ENCODE measurements around the gene FAM240A.

The FAM240A gene

GRCh38 chr3:46571684-46572083 is 40.6 kb upstream of the FAM240A start:
- ATAC-seq: no peak
- TF ChIP-seq, protein P1, sequence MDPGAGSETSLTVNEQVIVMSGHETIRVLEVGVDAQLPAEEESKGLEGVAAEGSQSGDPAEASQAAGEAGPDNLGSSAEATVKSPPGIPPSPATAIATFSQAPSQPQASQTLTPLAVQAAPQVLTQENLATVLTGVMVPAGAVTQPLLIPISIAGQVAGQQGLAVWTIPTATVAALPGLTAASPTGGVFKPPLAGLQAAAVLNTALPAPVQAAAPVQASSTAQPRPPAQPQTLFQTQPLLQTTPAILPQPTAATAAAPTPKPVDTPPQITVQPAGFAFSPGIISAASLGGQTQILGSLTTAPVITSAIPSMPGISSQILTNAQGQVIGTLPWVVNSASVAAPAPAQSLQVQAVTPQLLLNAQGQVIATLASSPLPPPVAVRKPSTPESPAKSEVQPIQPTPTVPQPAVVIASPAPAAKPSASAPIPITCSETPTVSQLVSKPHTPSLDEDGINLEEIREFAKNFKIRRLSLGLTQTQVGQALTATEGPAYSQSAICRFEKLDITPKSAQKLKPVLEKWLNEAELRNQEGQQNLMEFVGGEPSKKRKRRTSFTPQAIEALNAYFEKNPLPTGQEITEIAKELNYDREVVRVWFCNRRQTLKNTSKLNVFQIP (CRISPR knock-in tag; IDR thresholded peaks at IDR 0.05; ENCODE audit: borderline replicate concordance, low read depth): no peak
- TF ChIP-seq ZNF70 (CRISPR knock-in tag; IDR thresholded peaks at IDR 0.05): no peak
- no peak for TF ChIP-seq PATZ1 (CRISPR knock-in tag; IDR thresholded peaks at IDR 0.05; ENCODE audit: borderline replicate concordance)
- TF ChIP-seq SNAI2 (CRISPR knock-in tag; IDR thresholded peaks at IDR 0.05): no peak

DNA sequence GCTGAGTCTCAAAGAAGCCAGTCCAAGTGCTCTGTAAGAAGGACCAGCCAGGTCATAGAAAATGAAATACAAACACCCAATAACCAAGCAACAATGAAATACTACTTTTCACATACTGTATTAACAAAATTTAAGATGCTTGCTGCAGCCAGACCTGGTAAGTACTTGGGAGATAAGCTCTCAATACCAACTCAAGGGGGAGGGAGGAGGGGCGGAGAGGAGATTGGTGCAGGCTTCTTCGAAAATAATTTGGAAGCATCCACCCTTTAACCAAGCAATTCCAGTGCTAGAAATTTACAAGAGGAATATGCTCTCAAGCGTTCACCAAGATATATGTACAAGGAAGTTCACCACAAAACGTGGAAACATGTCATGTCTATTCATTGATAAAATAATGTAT is 38.6 kb upstream of the FAM240A start:
- no peak for TF ChIP-seq CSRNP3 (CRISPR knock-in tag; IDR thresholded peaks at IDR 0.05)
- no peak for TF ChIP-seq RARB (CRISPR knock-in tag; IDR thresholded peaks at IDR 0.05)
- TF ChIP-seq, protein P2, sequence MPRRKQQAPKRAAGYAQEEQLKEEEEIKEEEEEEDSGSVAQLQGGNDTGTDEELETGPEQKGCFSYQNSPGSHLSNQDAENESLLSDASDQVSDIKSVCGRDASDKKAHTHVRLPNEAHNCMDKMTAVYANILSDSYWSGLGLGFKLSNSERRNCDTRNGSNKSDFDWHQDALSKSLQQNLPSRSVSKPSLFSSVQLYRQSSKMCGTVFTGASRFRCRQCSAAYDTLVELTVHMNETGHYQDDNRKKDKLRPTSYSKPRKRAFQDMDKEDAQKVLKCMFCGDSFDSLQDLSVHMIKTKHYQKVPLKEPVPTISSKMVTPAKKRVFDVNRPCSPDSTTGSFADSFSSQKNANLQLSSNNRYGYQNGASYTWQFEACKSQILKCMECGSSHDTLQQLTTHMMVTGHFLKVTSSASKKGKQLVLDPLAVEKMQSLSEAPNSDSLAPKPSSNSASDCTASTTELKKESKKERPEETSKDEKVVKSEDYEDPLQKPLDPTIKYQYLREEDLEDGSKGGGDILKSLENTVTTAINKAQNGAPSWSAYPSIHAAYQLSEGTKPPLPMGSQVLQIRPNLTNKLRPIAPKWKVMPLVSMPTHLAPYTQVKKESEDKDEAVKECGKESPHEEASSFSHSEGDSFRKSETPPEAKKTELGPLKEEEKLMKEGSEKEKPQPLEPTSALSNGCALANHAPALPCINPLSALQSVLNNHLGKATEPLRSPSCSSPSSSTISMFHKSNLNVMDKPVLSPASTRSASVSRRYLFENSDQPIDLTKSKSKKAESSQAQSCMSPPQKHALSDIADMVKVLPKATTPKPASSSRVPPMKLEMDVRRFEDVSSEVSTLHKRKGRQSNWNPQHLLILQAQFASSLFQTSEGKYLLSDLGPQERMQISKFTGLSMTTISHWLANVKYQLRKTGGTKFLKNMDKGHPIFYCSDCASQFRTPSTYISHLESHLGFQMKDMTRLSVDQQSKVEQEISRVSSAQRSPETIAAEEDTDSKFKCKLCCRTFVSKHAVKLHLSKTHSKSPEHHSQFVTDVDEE (CRISPR knock-in tag; IDR thresholded peaks at IDR 0.05): no peak
- no peak for TF ChIP-seq SNAI2 (CRISPR knock-in tag; IDR thresholded peaks at IDR 0.05)
- TF ChIP-seq ZNF565 (CRISPR knock-in tag; conservative IDR thresholded peaks at IDR 0.05; ENCODE audit: low read depth): no peak
- no peak for TF ChIP-seq GLIS3 (CRISPR knock-in tag; IDR thresholded peaks at IDR 0.05)
- no peak for TF ChIP-seq CSDC2 (CRISPR knock-in tag; IDR thresholded peaks at IDR 0.05)
- TF ChIP-seq ZNF70 (CRISPR knock-in tag; IDR thresholded peaks at IDR 0.05): no peak
- TF ChIP-seq ZNF8 (CRISPR knock-in tag; IDR thresholded peaks at IDR 0.05): no peak
- no peak for TF ChIP-seq ESRRG (CRISPR knock-in tag; IDR thresholded peaks at IDR 0.05)
- TF ChIP-seq, protein P1 (CRISPR knock-in tag; IDR thresholded peaks at IDR 0.05; ENCODE audit: borderline replicate concordance, low read depth): no peak
- TF ChIP-seq ZC3H10 (CRISPR knock-in tag; IDR thresholded peaks at IDR 0.05): no peak
- no peak for TF ChIP-seq ISL1 (CRISPR knock-in tag; IDR thresholded peaks at IDR 0.05)
- no peak for TF ChIP-seq TCF4 (CRISPR knock-in tag; IDR thresholded peaks at IDR 0.05; ENCODE audit: borderline replicate concordance)
- no peak for TF ChIP-seq PATZ1 (CRISPR knock-in tag; IDR thresholded peaks at IDR 0.05; ENCODE audit: borderline replicate concordance)
- no peak for ATAC-seq

GRCh38 chr3:46574243-46574646 is 38.1 kb upstream of the FAM240A start:
- ATAC-seq: no peak
- TF ChIP-seq ISL1 (CRISPR knock-in tag; IDR thresholded peaks at IDR 0.05) (no peak), GLIS3 (CRISPR knock-in tag; IDR thresholded peaks at IDR 0.05) (no peak), PATZ1 (CRISPR knock-in tag; IDR thresholded peaks at IDR 0.05; ENCODE audit: borderline replicate concordance) (no peak), ZNF8 (CRISPR knock-in tag; IDR thresholded peaks at IDR 0.05) (no peak), CSDC2 (CRISPR knock-in tag; IDR thresholded peaks at IDR 0.05) (no peak), ZNF565 (CRISPR knock-in tag; conservative IDR thresholded peaks at IDR 0.05; ENCODE audit: low read depth) (no peak), RARB (CRISPR knock-in tag; IDR thresholded peaks at IDR 0.05) (no peak), ZFP3 (CRISPR knock-in tag; IDR thresholded peaks at IDR 0.05) (no peak), SNAI2 (CRISPR knock-in tag; IDR thresholded peaks at IDR 0.05) (no peak), PPARA (CRISPR knock-in tag; IDR thresholded peaks at IDR 0.05; ENCODE audit: borderline replicate concordance) (no peak), ESRRG (CRISPR knock-in tag; IDR thresholded peaks at IDR 0.05) (no peak), BACH2 (CRISPR knock-in tag; IDR thresholded peaks at IDR 0.05; ENCODE audit: borderline replicate concordance) (no peak), ZFP30 (CRISPR knock-in tag; IDR thresholded peaks at IDR 0.05) (no peak), ARNTL (CRISPR knock-in tag; IDR thresholded peaks at IDR 0.05; ENCODE audit: borderline replicate concordance, low read depth) (no peak), OSR1 (CRISPR knock-in tag; IDR thresholded peaks at IDR 0.05) (no peak)
- TF ChIP-seq, protein P1 (CRISPR knock-in tag; IDR thresholded peaks at IDR 0.05; ENCODE audit: borderline replicate concordance, low read depth): no peak
